OCI-LY3 (cell line): ENCODE measurements around the gene EIF3A.

Experiments used
- EZH2phosphoT487 ChIP-seq: fragments of 200-600 bp; shearing (Covaris generic); IDR thresholded peaks from 2 replicates; pipeline ENCODE4 v1.6.1; 2018; ENCODE audit warnings: antibody characterized with exemption, mixed run types, low read depth
- TF ChIP-seq, protein P1 (sequence below): fragments of 200-600, 300-600 bp; sonication (generic); IDR thresholded peaks from 2 replicates; pipeline ENCODE4 v1.5.1; 2014; ENCODE audit warnings: antibody characterized with exemption, low read length, low read depth

DNA sequence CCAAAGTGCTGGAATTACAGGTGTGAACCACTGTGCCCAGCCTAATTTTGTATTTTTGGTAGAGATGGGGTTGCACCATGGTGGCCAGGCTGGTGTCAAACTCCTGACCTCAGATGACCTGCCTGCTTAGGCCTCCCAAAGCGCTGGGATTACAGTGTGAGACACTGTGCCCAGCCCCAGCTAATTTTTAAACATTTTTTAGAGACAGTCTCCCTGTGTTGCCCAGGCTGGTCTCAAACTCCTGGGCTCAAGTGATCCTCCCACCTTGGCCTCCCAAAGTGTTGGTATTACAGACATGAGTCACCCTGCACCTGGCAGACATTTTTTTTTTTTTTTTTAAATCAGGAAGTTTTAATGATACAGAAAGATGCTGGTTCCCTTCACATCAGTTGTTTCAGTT, 38.8 kb upstream of the EIF3A start:
- TF ChIP-seq, protein P1, sequence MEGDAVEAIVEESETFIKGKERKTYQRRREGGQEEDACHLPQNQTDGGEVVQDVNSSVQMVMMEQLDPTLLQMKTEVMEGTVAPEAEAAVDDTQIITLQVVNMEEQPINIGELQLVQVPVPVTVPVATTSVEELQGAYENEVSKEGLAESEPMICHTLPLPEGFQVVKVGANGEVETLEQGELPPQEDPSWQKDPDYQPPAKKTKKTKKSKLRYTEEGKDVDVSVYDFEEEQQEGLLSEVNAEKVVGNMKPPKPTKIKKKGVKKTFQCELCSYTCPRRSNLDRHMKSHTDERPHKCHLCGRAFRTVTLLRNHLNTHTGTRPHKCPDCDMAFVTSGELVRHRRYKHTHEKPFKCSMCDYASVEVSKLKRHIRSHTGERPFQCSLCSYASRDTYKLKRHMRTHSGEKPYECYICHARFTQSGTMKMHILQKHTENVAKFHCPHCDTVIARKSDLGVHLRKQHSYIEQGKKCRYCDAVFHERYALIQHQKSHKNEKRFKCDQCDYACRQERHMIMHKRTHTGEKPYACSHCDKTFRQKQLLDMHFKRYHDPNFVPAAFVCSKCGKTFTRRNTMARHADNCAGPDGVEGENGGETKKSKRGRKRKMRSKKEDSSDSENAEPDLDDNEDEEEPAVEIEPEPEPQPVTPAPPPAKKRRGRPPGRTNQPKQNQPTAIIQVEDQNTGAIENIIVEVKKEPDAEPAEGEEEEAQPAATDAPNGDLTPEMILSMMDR: no peak
- TF ChIP-seq EZH2phosphoT487: no peak
